ENCODE data around the gene UTF1. TPM values are rescaled to one million over a fixed set of nuclear protein-coding genes. Genes with fewer than 3 reads are reported as not detected.

UTF1 gene
- total and polyA plus RNA-seq, 2 donors (not counting 1 experiment from before 2014, with no cell fraction given), result 0.10 to 0.25 TPM

DNA sequence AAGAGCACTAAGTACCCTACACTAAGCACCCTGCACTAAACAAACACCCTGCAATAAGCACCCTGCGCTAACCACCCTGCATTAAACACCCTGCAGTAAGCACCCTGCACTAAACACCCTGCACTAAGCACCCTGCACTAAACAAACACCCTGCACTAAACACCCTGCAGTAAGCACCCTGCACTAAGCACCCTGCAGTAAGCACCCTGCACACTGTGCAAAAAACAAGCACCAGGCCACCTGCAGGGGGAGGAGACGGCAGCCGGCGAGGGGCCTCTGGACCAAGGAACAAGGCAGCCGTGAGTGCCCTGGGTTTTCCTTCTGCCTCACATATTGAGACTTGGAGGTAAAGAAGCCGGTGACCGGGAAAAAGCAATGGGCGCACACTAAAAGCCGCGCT is 39.8 kb upstream of the UTF1 start:
- H3K4me3 Mint-ChIP-seq, result no peak overlapping the region

DNA sequence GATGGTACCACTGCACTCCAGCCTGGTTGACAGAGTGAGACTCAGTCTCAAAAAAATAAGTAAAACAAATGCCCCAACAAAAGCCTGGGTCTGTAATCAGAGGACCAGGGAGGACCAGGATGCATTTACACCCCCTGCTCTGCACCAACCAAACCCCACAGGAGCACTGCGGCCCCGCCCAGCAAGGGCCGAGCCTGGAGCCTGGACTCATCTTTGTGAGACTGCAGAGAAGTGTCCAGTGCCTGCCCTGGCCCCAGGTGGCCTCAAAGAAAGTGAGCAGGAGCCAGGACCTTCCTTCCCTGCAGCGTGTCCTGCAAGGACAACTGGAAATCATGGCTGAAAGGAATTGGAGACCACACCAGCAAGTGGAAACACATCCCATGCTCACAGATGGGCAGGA is 38.4 kb upstream of the UTF1 start:
- Histone ChIP-seq H3K9me3 (ENCODE audit: control extremely low read depth in 1 of 3, control insufficient read depth in 2 of 3, insufficient read depth in 1 of 3, low read length in 2 of 3) (peaks cover 0 to 4% (median 1%) of the 10 kb centered on the region in 3 donors), H2AFZ (ENCODE audit: insufficient read depth, low read depth, low read length, poor library complexity, severe bottlenecking) (no peak overlapping the region), H3K36me3 (replicated peaks in 1 of 2; ENCODE audit: control extremely low read depth in 1 of 2, control insufficient read depth in 1 of 2, extremely low read depth in 1 of 2, insufficient read depth in 2 of 2, low read length in 1 of 2) (no peaks in the 10 kb centered on the region), H4K20me1 (ENCODE audit: control insufficient read depth, insufficient read depth, low read length, poor library complexity, severe bottlenecking) (no peaks in the 10 kb centered on the region), H3K27me3 (replicated peaks in 1 of 4; ENCODE audit: control extremely low read depth in 1 of 4, control insufficient read depth in 3 of 4, insufficient read depth in 4 of 4, low read length in 3 of 4) (no peaks in the 10 kb centered on the region), H3K4me1 (ENCODE audit: control insufficient read depth in 2 of 2, insufficient read depth in 2 of 2, low read length in 2 of 2) (no peaks in the 10 kb centered on the region), H3K4me2 (replicated peaks; ENCODE audit: low read depth, low read length, poor library complexity, severe bottlenecking) (no peak overlapping the region), H3K4me3 (ENCODE audit: control extremely low read depth in 1 of 5, extremely low read depth in 1 of 5, insufficient read depth in 1 of 5, low read depth in 2 of 5, low read length in 4 of 5) (no peak overlapping the region), H3K27ac (ENCODE audit: low read length in 2 of 2) (no peak overlapping the region), H3K9ac (ENCODE audit: low read length) (no peak overlapping the region), H3K79me2 (ENCODE audit: control insufficient read depth, insufficient read depth, low read length) (no peaks in the 10 kb centered on the region)
- ATAC-seq (ENCODE audit: low read depth) (no peak), DNase-seq (no peak)
- TF ChIP-seq EZH2 (IDR thresholded peaks at IDR 0.05; ENCODE audit: borderline replicate concordance, insufficient read depth, low read depth, low read length, poor library complexity, severe bottlenecking) (no peak), CTCF (IDR thresholded peaks at IDR 0.05) (no peak)
- POLR2A ChIA-PET, result no interaction called here
- Mint-ChIP-seq H3K4me3 (no peak overlapping the region), H3K4me1 (no peaks in the 10 kb centered on the region), H3K9me3 (ENCODE audit: insufficient read depth) (no peaks in the 10 kb centered on the region), H3K27me3 (no peaks in the 10 kb centered on the region), H3K27ac (no peak overlapping the region)
- CTCF ChIA-PET, result no interaction called here
- 92% methylated on average over 4 of the region's 4 CpGs for WGBS (ENCODE audit: insufficient coverage)
- intact Hi-C loops (cut with micrococcal nuclease), result no loop called here

More for the DNA sequence above, 39.8 kb upstream of the UTF1 start:
- Mint-ChIP-seq H3K27ac (no peak overlapping the region), H3K27me3 (no peaks in the 10 kb centered on the region), H3K9me3 (ENCODE audit: insufficient read depth) (no peaks in the 10 kb centered on the region), H3K4me1 (no peaks in the 10 kb centered on the region)
- no peaks in the 10 kb centered on the region for H3K27me3 ChIP-seq (replicated peaks in 1 of 4; ENCODE audit: control extremely low read depth in 1 of 4, control insufficient read depth in 3 of 4, insufficient read depth in 4 of 4, low read length in 3 of 4)
- H3K79me2 ChIP-seq (ENCODE audit: control insufficient read depth, insufficient read depth, low read length), result no peaks in the 10 kb centered on the region
- POLR2A ChIA-PET, result no interaction called here
- H4K20me1 ChIP-seq (ENCODE audit: control insufficient read depth, insufficient read depth, low read length, poor library complexity, severe bottlenecking), result no peaks in the 10 kb centered on the region
- H3K9ac ChIP-seq (ENCODE audit: low read length), result no peak overlapping the region
- no peak overlapping the region for H2AFZ ChIP-seq (ENCODE audit: insufficient read depth, low read depth, low read length, poor library complexity, severe bottlenecking)
- 97% methylated on average over 10 of the region's 10 CpGs for WGBS (ENCODE audit: insufficient coverage)
- intact Hi-C loops (cut with micrococcal nuclease), result no loop called here
- no peak for DNase-seq
- no peaks in the 10 kb centered on the region for H3K36me3 ChIP-seq (replicated peaks in 1 of 2; ENCODE audit: control extremely low read depth in 1 of 2, control insufficient read depth in 1 of 2, extremely low read depth in 1 of 2, insufficient read depth in 2 of 2, low read length in 1 of 2)
- no peak overlapping the region for H3K4me3 ChIP-seq (ENCODE audit: control extremely low read depth in 1 of 5, extremely low read depth in 1 of 5, insufficient read depth in 1 of 5, low read depth in 2 of 5, low read length in 4 of 5)
- H3K9me3 ChIP-seq (ENCODE audit: control extremely low read depth in 1 of 3, control insufficient read depth in 2 of 3, insufficient read depth in 1 of 3, low read length in 2 of 3), result peaks cover 0 to 4% (median 1%) of the 10 kb centered on the region in 3 donors
- H3K27ac ChIP-seq (ENCODE audit: low read length in 2 of 2), result no peak overlapping the region
- no peak overlapping the region for H3K4me2 ChIP-seq (replicated peaks; ENCODE audit: low read depth, low read length, poor library complexity, severe bottlenecking)
- no peak for ATAC-seq (ENCODE audit: low read depth)
- TF ChIP-seq CTCF (IDR thresholded peaks at IDR 0.05), result no peak
- no peak for TF ChIP-seq EZH2 (IDR thresholded peaks at IDR 0.05; ENCODE audit: borderline replicate concordance, insufficient read depth, low read depth, low read length, poor library complexity, severe bottlenecking)
- no peaks in the 10 kb centered on the region for H3K4me1 ChIP-seq (ENCODE audit: control insufficient read depth in 2 of 2, insufficient read depth in 2 of 2, low read length in 2 of 2)
- CTCF ChIA-PET, result no interaction called here
